SK-N-SH treated with all-trans-retinoic acid at 6 μM for 48 hours (cell line): ENCODE measurements around the gene KLF13.

Source experiments
- ARNTL ChIP-seq: fragments of 450-650 bp; formaldehyde crosslinking; IDR thresholded peaks from 2 replicates; pipeline ENCODE4 v1.5.0; 2020; ENCODE audit warnings: low read depth, mild to moderate bottlenecking, moderate library complexity, borderline replicate concordance
- CSRNP3 ChIP-seq: fragments of 250-450 bp; sonication (Bioruptor Pico); IDR thresholded peaks from 2 replicates; pipeline ENCODE4 v1.5.1; 2021; ENCODE audit warnings: mild to moderate bottlenecking, moderate library complexity
- OSR1 ChIP-seq: fragments of 250-450 bp; sonication (Bioruptor Pico); IDR thresholded peaks from 2 replicates; pipeline ENCODE4 v1.8.0; 2022; ENCODE audit warnings: moderate library complexity, mild to moderate bottlenecking, inconsistent platforms
- RARB ChIP-seq: fragments of 250-450 bp; sonication (Bioruptor Pico); IDR thresholded peaks from 2 replicates; pipeline ENCODE4 v1.8.0; 2021; ENCODE audit warnings: mild to moderate bottlenecking, moderate library complexity
- TCF4 ChIP-seq: fragments of 250-450 bp; sonication (Bioruptor Pico); IDR thresholded peaks from 2 replicates; pipeline ENCODE4 v1.8.0; 2021; ENCODE audit warnings: mild to moderate bottlenecking, moderate library complexity, borderline replicate concordance
- ZFP3 ChIP-seq: fragments of 250-450 bp; sonication (Bioruptor Pico); IDR thresholded peaks from 2 replicates; pipeline ENCODE4 v1.5.0; 2020; ENCODE audit warnings: mild to moderate bottlenecking, moderate library complexity
- ZFP30 ChIP-seq: fragments of 450-650 bp; formaldehyde crosslinking; IDR thresholded peaks from 2 replicates; pipeline ENCODE4 v1.5.0; 2022; ENCODE audit warnings: mild to moderate bottlenecking, moderate library complexity
- ZNF8 ChIP-seq: fragments of 450-650 bp; formaldehyde crosslinking; IDR thresholded peaks from 2 replicates; pipeline ENCODE4 v1.5.0; 2020; ENCODE audit warnings: mild to moderate bottlenecking, moderate library complexity
- TF ChIP-seq, protein P1 (sequence below): fragments of 250-450 bp; sonication (Bioruptor Pico); IDR thresholded peaks from 2 replicates; pipeline ENCODE4 v1.8.0; 2020; ENCODE audit warnings: mild to moderate bottlenecking, moderate library complexity, borderline replicate concordance

DNA sequence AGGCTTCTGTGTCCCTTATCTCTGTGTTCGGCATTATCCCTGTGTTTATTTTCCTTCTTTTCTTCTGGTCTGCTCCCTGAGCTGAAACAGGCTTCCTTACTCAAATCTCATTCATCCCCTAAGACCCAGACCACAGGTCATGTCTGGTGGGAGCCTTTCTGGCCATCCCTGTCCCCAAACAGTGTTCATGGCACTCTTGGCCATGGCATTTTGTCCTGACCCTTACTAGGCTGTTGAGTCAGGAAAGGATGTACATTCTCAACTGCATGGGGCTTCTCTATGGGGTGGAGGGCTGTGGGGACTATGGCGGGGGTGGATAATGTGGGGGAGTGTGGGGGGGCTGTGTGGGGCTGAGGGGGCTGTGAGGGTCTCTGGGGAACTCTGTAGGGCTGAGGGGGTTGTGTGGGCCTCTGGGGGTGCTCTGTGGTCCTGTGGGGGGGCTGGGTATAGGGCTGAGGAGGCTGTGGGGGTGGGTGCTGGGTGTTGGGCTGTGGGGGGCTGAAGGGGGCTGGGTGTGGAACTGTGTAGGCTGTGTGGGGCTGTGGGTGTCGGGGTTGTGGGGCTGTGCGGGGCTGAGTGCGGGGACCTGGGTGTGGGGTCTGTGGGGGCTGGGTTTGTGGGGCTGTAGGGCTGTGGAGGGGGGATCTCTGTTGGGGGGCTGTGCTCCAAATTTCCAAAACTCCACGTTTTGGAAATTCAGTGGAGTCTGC, 64.3 kb downstream of the KLF13 start:
- TF ChIP-seq TCF4 (CRISPR knock-in tag), result no peak
- TF ChIP-seq RARB (CRISPR knock-in tag), result no peak
- no peak for TF ChIP-seq OSR1
- TF ChIP-seq, protein P1, sequence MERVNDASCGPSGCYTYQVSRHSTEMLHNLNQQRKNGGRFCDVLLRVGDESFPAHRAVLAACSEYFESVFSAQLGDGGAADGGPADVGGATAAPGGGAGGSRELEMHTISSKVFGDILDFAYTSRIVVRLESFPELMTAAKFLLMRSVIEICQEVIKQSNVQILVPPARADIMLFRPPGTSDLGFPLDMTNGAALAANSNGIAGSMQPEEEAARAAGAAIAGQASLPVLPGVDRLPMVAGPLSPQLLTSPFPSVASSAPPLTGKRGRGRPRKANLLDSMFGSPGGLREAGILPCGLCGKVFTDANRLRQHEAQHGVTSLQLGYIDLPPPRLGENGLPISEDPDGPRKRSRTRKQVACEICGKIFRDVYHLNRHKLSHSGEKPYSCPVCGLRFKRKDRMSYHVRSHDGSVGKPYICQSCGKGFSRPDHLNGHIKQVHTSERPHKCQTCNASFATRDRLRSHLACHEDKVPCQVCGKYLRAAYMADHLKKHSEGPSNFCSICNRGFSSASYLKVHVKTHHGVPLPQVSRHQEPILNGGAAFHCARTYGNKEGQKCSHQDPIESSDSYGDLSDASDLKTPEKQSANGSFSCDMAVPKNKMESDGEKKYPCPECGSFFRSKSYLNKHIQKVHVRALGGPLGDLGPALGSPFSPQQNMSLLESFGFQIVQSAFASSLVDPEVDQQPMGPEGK (CRISPR knock-in tag), result no peak
- TF ChIP-seq ZFP30 (CRISPR knock-in tag), result no peak
- TF ChIP-seq ARNTL (CRISPR knock-in tag), result no peak
- TF ChIP-seq ZNF8 (CRISPR knock-in tag), result no peak
- no peak for TF ChIP-seq ZFP3 (CRISPR knock-in tag)
- TF ChIP-seq CSRNP3, result no peak
